Stimulated activated naive CD4-positive, alpha-beta T cell treated with Interleukin-2 at 50 U/mL for 16 hours (primary cell): ENCODE data around the gene CPAMD8.
"Not testable (repeated sequence)": the region's sequence is repeated elsewhere in the genome, so short reads cannot be mapped to it uniquely, and the experiment has no call there.

ENCODE experiments used
- DNase-seq: peaks from one replicate; lab custom pipeline; 2025; lab: John Stamatoyannopoulos, UW

The CPAMD8 gene

GRCh38 chr19:16998635-16999194 lies 27.9 kb downstream of the CPAMD8 start:
- DNase-seq = no peak

GRCh38 chr19:16996838-16997490 lies 29.6 kb downstream of the CPAMD8 start:
- not testable (repeated sequence) for DNase-seq

GRCh38 chr19:16988661-16989060 lies 37.9 kb downstream of the CPAMD8 start:
- no peak for DNase-seq

- no peak for DNase-seq
These were observed 41.2 kb downstream of the CPAMD8 start for GRCh38 chr19:16985403-16985802.

- DNase-seq = not testable (repeated sequence)
These were observed 44.0 kb downstream of the CPAMD8 start for GRCh38 chr19:16982586-16982985.

GRCh38 chr19:16978839-16979802 lies 47.5 kb downstream of the CPAMD8 start:
- DNase-seq = no peak

GRCh38 chr19:16978156-16978555 lies 48.5 kb downstream of the CPAMD8 start:
- DNase-seq = no peak

- no peak for DNase-seq
These were observed 49.3 kb downstream of the CPAMD8 start for GRCh38 chr19:16977306-16977705.

GRCh38 chr19:16976446-16976845 lies 50.2 kb downstream of the CPAMD8 start:
- DNase-seq = no peak

- DNase-seq = no peak
These were observed 55.8 kb downstream of the CPAMD8 start for GRCh38 chr19:16970821-16971220.

GRCh38 chr19:16969135-16969534 lies 57.5 kb downstream of the CPAMD8 start:
- no peak for DNase-seq

- not testable (repeated sequence) for DNase-seq
These were observed 65.4 kb downstream of the CPAMD8 start for GRCh38 chr19:16960996-16961822.

GRCh38 chr19:16958277-16958676 lies 68.3 kb downstream of the CPAMD8 start:
- DNase-seq = not testable (repeated sequence)

GRCh38 chr19:16957855-16958254 lies 68.8 kb downstream of the CPAMD8 start:
- no peak for DNase-seq

- no peak for DNase-seq
These were observed 69.4 kb downstream of the CPAMD8 start for GRCh38 chr19:16957151-16957701.

- DNase-seq = no peak
These were observed 71.4 kb downstream of the CPAMD8 start for GRCh38 chr19:16955161-16955560.

- no peak for DNase-seq
These were observed 74.6 kb downstream of the CPAMD8 start for GRCh38 chr19:16952046-16952445.

GRCh38 chr19:16951529-16951928 lies 75.1 kb downstream of the CPAMD8 start:
- DNase-seq = no peak

GRCh38 chr19:16949496-16950023 lies 77.0 kb downstream of the CPAMD8 start:
- DNase-seq = no peak

GRCh38 chr19:16946951-16947940 lies 79.4 kb downstream of the CPAMD8 start:
- DNase-seq = no peak
